HG03378 (cell line): ENCODE measurements around the gene SLC31A2.

ENCODE experiments used
- ATAC-seq: cut with Tn5 transposase; IDR thresholded peaks from one replicate; pipeline ENCODE4 v1.9.1; 2021; ENCODE audit warnings: mild to moderate bottlenecking, moderate library complexity; ENCODE audit not compliant: unreplicated experiment

The SLC31A2 gene

DNA sequence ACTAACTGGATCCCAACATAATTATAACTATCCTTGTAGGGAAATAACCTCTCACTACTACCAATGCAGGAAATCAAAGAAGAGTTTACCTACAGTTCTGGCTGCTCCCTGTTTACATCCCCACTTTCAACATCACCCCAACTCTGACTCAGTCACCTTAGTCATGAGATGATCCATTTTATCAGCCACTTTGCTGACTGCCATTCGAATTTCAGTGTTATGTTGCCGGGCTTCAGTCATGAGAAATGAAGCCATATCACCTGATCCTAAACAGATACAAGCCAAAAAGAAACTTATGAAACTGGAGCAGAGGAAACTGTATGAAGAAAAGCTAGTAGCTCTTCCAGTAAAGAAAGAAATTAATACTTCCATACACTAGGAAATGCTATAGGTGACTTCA lies 33.7 kb downstream of the SLC31A2 start:
- no peak for ATAC-seq

DNA sequence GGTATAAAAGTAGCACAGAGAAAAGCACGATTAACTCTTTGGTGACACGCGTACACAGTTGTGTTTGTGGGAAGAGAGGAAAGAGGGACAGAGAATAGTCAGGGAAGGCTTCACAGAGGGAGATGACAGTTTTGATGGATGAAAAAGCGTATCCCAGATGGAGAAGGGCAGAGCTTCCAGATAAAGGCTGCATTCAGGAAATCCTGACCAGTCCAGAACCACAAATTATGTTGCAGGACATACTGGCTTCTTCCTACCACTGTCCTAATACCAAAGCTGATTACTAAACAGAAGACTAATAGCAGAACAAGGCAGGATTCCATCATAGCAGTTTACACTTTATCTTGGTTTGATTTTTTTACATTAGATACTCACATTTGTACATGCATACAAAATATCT lies 34.5 kb downstream of the SLC31A2 start:
- ATAC-seq = no peak

DNA sequence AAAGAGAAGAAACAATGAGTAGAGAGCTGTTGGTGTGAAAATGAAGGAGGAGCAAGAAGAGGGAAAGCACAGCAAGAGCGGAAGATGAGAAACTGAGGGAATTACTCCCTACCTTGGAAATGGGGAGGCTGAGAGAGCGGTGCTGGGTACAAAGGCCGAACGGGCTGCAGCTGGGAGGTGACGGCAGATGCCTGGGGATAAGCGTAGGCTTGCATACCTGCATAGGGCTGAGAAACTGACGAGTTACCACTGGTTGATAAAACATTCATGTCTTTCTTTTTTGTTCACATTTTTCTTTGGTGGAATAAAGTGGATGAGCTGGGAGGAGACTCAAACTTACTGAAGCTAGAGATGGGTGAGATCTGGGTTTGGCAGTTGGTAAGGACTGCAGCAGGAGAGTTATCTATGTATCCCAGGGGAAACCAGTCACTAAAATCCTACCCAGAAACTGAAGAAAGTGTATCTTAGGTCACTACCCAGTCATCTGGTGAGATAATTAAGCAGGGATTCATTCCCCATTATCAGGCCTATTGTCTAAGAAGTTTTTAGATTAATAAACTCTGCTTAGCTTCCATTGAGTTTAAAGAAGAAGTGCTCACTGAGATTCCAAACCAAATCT lies 35.4 kb downstream of the SLC31A2 start:
- no peak for ATAC-seq

DNA sequence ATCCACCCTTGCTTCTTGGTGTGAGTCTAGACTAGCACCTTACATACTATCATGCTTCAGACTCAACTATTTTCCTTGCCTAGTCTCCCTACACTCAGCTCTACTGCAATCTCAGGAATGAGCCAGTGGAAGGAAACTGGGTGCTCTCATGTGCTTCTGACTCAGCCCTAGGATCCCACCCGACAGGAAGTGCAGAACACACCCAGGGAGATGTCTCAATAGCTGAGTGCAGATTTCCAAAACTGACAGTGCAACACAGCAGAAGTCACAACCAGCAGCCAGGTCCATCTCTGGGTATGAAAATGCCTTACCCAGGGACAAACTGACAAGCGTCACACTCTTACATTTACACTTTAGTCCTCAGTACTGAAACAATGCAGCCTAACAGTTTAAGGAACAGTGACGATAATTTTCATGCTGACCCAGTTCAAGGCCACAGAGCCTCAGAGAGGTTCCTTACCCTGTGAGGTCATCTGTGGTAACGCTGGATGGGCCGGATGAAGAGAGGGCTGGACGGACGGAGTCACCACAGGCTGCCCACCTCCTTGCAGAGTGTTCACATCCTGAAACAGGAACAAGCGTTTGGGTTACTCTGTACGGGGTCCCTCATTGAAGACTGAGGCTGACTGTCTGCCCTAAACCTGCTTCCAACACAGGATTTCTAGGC lies 37.3 kb downstream of the SLC31A2 start:
- no peak for ATAC-seq

DNA sequence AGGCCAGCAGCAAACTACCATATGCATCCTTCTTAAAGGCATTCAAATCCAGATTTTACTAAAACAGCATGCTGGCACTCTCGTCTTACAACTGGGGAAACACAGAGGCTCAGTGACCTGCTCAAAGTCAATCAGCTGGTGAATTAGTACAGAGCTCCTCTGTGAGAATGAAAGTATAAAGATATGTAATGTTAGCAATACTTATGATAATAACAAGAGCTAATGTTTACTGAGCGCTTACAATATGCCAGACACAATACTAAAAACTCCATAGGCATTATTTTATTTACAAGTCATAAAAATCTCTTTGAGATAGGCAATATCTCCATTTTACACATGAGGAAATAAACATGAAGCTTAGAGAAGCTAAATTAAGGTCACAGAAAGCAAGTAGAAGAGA lies 41.6 kb downstream of the SLC31A2 start:
- ATAC-seq = no peak

DNA sequence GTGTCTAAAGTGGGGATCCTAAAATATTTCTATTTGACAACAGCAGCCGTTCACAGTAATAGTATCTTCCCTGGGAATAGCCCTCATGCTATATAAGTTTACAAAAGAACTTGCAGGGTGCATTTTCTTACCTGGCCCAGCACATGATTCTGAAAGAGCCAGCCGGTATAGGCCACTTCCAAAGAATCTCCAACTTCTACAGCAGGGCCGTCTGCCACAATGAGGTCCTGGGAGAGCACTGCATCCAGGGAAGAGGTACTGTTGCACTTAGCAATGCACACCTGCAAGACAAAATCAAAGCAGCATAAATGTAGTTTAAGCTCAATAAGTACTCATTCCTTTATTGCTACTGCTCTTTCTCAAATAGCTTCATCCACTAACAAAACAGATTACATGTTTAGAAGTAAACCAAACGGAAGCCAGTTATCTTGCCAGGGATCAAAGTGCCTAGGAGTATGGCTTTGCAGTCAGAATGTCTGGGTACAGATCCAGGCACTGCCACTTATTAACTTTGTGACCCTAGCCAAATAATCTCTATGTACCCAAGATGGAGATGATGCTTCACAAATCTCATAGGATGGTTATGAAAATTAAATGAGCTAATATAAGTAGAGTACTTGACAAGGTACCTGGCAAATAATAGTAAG lies 49.0 kb downstream of the SLC31A2 start:
- no peak for ATAC-seq

DNA sequence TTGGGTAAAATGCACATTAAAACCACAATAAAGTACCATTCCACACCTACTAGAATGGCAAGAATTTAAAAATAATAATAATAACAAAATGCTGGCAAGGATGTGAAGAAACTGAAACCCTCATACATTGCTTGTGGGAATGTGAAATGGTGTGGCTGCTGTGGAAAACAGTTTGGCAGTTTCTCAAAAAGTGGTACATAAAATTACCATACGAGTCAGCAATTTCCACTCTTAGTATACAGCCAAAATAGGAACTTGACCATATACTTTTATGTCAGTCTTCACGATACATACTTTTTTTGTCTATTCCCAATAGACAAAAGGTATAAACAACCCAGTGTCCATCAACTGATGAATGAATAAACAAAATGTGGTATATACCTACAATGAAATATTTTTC lies 54.6 kb downstream of the SLC31A2 start:
- no peak for ATAC-seq

DNA sequence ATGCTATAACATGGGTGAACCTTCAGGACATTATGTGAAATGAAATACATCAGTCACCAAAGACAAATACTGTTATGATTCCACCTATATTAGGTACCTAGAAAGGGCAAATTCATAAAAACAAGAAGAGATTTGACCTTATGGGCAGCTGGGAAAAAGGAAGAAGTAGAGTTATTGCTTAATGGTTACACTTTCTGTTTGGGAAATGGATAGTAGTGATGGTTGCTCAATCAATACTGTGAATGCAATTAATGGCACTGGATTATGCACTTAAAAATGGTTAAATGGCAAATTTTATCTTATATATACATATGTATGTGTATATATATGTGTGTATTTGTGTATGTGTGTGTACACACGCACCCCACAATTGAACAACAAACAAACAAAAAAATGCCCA lies 55.1 kb downstream of the SLC31A2 start:
- ATAC-seq = no peak

DNA sequence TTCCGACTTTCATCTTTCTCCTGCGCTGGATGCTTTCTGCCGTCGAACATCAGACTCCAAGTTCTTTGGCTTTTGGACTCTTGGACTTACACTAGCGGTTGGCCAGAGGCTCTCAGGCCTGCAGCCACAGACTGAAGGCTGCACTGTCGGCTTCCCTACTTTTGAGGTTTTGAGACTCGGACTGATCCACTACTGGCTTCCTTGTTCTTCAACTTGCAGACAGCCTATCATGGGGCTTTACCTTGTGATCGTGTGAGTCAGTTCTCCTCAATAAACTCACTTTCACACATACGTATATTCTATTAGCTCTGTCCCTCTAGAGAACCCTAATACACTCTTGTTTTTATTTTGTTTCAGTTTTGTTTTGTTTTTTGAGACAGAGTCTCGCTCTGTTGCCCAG lies 60.0 kb downstream of the SLC31A2 start:
- ATAC-seq = no peak
